Measurements from ENCODE around the gene RIMS1.
"Not testable (repeated sequence)": the region's sequence is repeated elsewhere in the genome, so short reads cannot be mapped to it uniquely, and the experiment has no call there.

RIMS1 gene

DNA sequence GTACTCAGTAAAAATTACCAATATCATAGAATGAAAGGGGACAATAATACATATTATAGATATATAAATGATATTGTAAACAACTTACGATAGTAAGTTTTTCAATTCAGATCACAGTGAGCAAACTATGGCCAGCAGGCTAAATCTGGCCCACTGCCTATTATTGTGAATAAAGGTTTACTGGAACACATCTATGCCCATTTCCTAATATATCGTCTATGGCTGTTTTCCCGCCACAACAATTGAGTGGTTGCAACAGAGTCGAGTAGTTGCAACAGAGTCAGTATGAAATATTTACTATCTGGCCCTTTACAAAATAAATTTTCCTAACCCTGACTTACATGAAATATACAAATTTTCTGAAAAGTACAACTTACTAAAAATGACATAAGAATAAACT is 438.2 kb downstream of the RIMS1 start:
- Histone ChIP-seq H3K9me3 (replicated peaks; ENCODE audit: insufficient read depth, low read length) (no peaks in the 10 kb centered on the region), H3K4me2 (ENCODE audit: low read depth, low read length) (no peak overlapping the region), H3F3A (ENCODE audit: insufficient read depth, low read length) (no peaks in the 10 kb centered on the region), H2AFZ (ENCODE audit: low read length) (no peak overlapping the region), H3K4me3 (ENCODE audit: low read length) (no peak overlapping the region), H3K79me2 (ENCODE audit: low read length) (no peaks in the 10 kb centered on the region), H3K27me3 (replicated peaks; ENCODE audit: insufficient read depth, low read length) (no peaks in the 10 kb centered on the region), H4K20me1 (ENCODE audit: insufficient read depth, low read length) (no peaks in the 10 kb centered on the region), H3K9ac (ENCODE audit: low read length) (no peak overlapping the region), H3K4me1 (ENCODE audit: low read length) (peaks cover 10% of the 10 kb centered on the region), H3K9me2 (replicated peaks; ENCODE audit: insufficient read depth, low read length) (no peaks in the 10 kb centered on the region), H3K27ac (ENCODE audit: low read length) (no peak overlapping the region), H3K36me3 (replicated peaks; ENCODE audit: insufficient read depth, low read length) (no peaks in the 10 kb centered on the region)
- TF ChIP-seq EZH2phosphoT487 (IDR thresholded peaks at IDR 0.05; ENCODE audit: low read length) (no peak), EZH2 (optimal IDR thresholded peaks at IDR 0.05; ENCODE audit: low read depth, low read length) (no peak)
- TF ChIP-seq, protein P1, sequence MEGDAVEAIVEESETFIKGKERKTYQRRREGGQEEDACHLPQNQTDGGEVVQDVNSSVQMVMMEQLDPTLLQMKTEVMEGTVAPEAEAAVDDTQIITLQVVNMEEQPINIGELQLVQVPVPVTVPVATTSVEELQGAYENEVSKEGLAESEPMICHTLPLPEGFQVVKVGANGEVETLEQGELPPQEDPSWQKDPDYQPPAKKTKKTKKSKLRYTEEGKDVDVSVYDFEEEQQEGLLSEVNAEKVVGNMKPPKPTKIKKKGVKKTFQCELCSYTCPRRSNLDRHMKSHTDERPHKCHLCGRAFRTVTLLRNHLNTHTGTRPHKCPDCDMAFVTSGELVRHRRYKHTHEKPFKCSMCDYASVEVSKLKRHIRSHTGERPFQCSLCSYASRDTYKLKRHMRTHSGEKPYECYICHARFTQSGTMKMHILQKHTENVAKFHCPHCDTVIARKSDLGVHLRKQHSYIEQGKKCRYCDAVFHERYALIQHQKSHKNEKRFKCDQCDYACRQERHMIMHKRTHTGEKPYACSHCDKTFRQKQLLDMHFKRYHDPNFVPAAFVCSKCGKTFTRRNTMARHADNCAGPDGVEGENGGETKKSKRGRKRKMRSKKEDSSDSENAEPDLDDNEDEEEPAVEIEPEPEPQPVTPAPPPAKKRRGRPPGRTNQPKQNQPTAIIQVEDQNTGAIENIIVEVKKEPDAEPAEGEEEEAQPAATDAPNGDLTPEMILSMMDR (IDR thresholded peaks at IDR 0.05; ENCODE audit: low read length): no peak
- no peak for DNase-seq

DNA sequence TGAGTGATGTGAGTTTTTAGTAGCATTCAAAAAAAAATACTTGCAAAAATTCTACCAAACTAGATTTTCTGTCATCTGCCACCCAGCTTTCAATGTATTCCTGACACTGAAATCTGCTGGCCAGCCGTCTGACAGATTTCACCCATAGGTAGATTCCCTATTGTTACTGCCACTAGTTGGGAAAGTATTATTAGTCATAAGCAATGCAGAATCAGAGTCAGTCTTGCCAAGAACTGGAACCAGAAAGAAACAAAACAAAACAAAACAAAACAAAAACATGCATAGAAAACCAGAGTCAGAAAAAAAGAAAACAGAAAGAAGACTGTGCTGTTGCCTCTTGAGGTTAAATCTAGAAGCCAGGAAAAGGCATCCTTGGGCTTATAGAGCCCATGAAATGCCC is 442.4 kb downstream of the RIMS1 start:
- Histone ChIP-seq H3F3A (ENCODE audit: insufficient read depth, low read length) (no peaks in the 10 kb centered on the region), H3K9me3 (replicated peaks; ENCODE audit: insufficient read depth, low read length) (no peaks in the 10 kb centered on the region), H3K4me1 (ENCODE audit: low read length) (no peaks in the 10 kb centered on the region), H3K36me3 (replicated peaks; ENCODE audit: insufficient read depth, low read length) (no peaks in the 10 kb centered on the region), H2AFZ (ENCODE audit: low read length) (no peak overlapping the region), H3K9me2 (replicated peaks; ENCODE audit: insufficient read depth, low read length) (no peaks in the 10 kb centered on the region), H3K4me2 (ENCODE audit: low read depth, low read length) (no peak overlapping the region), H3K4me3 (ENCODE audit: low read length) (no peak overlapping the region), H3K27ac (ENCODE audit: low read length) (no peak overlapping the region), H3K27me3 (replicated peaks; ENCODE audit: insufficient read depth, low read length) (no peaks in the 10 kb centered on the region), H4K20me1 (ENCODE audit: insufficient read depth, low read length) (no peaks in the 10 kb centered on the region), H3K9ac (ENCODE audit: low read length) (no peak overlapping the region), H3K79me2 (ENCODE audit: low read length) (no peaks in the 10 kb centered on the region)
- no peak for TF ChIP-seq EZH2phosphoT487 (IDR thresholded peaks at IDR 0.05; ENCODE audit: low read length)
- no peak for TF ChIP-seq EZH2 (optimal IDR thresholded peaks at IDR 0.05; ENCODE audit: low read depth, low read length)
- TF ChIP-seq, protein P1 (IDR thresholded peaks at IDR 0.05; ENCODE audit: low read length): no peak
- DNase-seq: no peak

DNA sequence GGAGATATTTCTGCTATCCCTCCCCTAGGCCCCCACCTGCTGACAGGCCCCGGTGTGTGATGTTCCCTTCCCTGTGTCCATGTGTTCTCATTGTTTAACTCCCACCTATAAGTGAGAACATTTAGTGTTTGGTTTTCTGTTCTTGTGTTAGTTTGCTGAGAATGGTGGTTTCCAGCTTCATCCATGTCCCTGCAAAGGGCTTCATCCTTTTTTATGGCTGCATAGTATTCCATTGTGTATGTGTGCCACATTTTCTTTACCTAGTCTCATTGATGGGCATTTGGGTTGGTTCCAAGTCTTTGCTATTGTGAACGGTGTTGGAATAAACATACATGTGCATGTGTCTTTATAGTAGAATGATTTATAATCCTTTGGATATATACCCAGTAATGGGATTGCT is 448.9 kb downstream of the RIMS1 start:
- DNase-seq; H3K36me3 ChIP-seq (replicated peaks; ENCODE audit: insufficient read depth, low read length); H3K4me2 ChIP-seq (ENCODE audit: low read depth, low read length); H3K4me3 ChIP-seq (ENCODE audit: low read length); H3K9me2 ChIP-seq (replicated peaks; ENCODE audit: insufficient read depth, low read length); H3F3A ChIP-seq (ENCODE audit: insufficient read depth, low read length); H3K27me3 ChIP-seq (replicated peaks; ENCODE audit: insufficient read depth, low read length); H3K79me2 ChIP-seq (ENCODE audit: low read length); H4K20me1 ChIP-seq (ENCODE audit: insufficient read depth, low read length); H3K27ac ChIP-seq (ENCODE audit: low read length); H3K9ac ChIP-seq (ENCODE audit: low read length); H3K4me1 ChIP-seq (ENCODE audit: low read length); H2AFZ ChIP-seq (ENCODE audit: low read length); H3K9me3 ChIP-seq (replicated peaks; ENCODE audit: insufficient read depth, low read length): not testable (repeated sequence)

DNA sequence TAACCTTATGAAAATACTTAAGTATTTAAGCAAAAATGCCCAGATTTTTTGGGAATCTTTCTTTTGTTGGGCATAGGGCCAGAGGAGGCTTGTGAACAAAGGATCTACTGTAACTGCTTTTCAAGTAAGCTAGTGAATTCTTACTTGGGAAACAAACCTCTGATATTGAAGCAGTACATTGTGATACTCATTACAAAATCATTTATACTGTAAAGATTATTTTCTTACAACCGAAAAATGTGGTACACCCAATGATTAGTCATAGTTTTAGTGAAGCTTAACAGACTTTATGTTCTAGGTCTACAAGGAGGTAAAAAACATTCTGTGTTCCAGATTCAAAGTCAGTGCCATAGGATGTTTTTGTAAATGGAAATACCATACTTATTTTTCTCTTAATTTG is 462.6 kb downstream of the RIMS1 start:
- Histone ChIP-seq H4K20me1 (ENCODE audit: insufficient read depth, low read length) (no peaks in the 10 kb centered on the region), H3F3A (ENCODE audit: insufficient read depth, low read length) (no peaks in the 10 kb centered on the region), H3K9me3 (replicated peaks; ENCODE audit: insufficient read depth, low read length) (no peaks in the 10 kb centered on the region), H3K9me2 (replicated peaks; ENCODE audit: insufficient read depth, low read length) (no peaks in the 10 kb centered on the region), H3K36me3 (replicated peaks; ENCODE audit: insufficient read depth, low read length) (no peaks in the 10 kb centered on the region), H3K4me2 (ENCODE audit: low read depth, low read length) (no peak overlapping the region), H3K4me3 (ENCODE audit: low read length) (no peak overlapping the region), H2AFZ (ENCODE audit: low read length) (no peak overlapping the region), H3K27me3 (replicated peaks; ENCODE audit: insufficient read depth, low read length) (no peaks in the 10 kb centered on the region), H3K9ac (ENCODE audit: low read length) (no peak overlapping the region), H3K4me1 (ENCODE audit: low read length) (no peaks in the 10 kb centered on the region), H3K79me2 (ENCODE audit: low read length) (no peaks in the 10 kb centered on the region), H3K27ac (ENCODE audit: low read length) (no peak overlapping the region)
- no peak for DNase-seq
- TF ChIP-seq EZH2 (optimal IDR thresholded peaks at IDR 0.05; ENCODE audit: low read depth, low read length) (no peak), EZH2phosphoT487 (IDR thresholded peaks at IDR 0.05; ENCODE audit: low read length) (no peak)
- TF ChIP-seq, protein P1 (IDR thresholded peaks at IDR 0.05; ENCODE audit: low read length): no peak
